Measurements from ENCODE around the gene STAG1. TPM values are rescaled to one million over a fixed set of nuclear protein-coding genes. Genes with fewer than 3 reads are reported as not detected.

Gene STAG1
- total RNA-seq, 1 experiment from 2014 or later = 34.6 TPM

GRCh38 chr3:136670166-136670565, 82.0 kb downstream of the STAG1 start:
- Histone ChIP-seq H3T11ph (ENCODE audit: low read length) (no peak overlapping the region), H3K4me1 (ENCODE audit: insufficient read depth, low read length) (no peaks in the 10 kb centered on the region), H3K23me2 (ENCODE audit: insufficient read length, low read depth, low read length, poor library complexity, severe bottlenecking) (no peaks in the 10 kb centered on the region), H2BK20ac (ENCODE audit: low read depth, low read length, poor library complexity, severe bottlenecking) (no peak overlapping the region), H4K91ac (ENCODE audit: insufficient read length, low read depth, low read length) (no peak overlapping the region), H3K14ac (ENCODE audit: insufficient read depth, low read length) (no peak overlapping the region), H2BK120ac (ENCODE audit: low read depth, low read length, poor library complexity, severe bottlenecking) (no peak overlapping the region), H4K5ac (ENCODE audit: insufficient read length, low read depth, low read length) (no peak overlapping the region), H3K9ac (ENCODE audit: extremely low read depth, insufficient read length, low read length) (no peak overlapping the region), H2BK12ac (ENCODE audit: insufficient read length, low read depth, low read length) (no peak overlapping the region), H4K8ac (replicated peaks; ENCODE audit: insufficient read length, low read depth, low read length) (no peak overlapping the region), H2AK5ac (ENCODE audit: insufficient read length, low read length) (no peak overlapping the region), H2AFZ (ENCODE audit: low read length) (no peak overlapping the region), H3K27ac (ENCODE audit: insufficient read length, low read depth, low read length) (no peak overlapping the region), H3K4ac (ENCODE audit: low read depth, low read length) (no peak overlapping the region), H4K20me1 (ENCODE audit: control insufficient read depth, insufficient read depth, insufficient read length) (no peaks in the 10 kb centered on the region), H3K23ac (ENCODE audit: insufficient read length, low read depth, low read length) (no peak overlapping the region), H3K79me1 (ENCODE audit: insufficient read depth, low read depth, low read length, poor library complexity, severe bottlenecking) (no peaks in the 10 kb centered on the region), H3K18ac (ENCODE audit: insufficient read length, low read depth, low read length) (no peak overlapping the region), H3K27me3 (ENCODE audit: insufficient read depth, low read length) (no peaks in the 10 kb centered on the region), H3K56ac (ENCODE audit: insufficient read length, low read depth, low read length) (no peak overlapping the region), H2BK15ac (ENCODE audit: low read depth, low read length) (no peak overlapping the region), H3K9me3 (ENCODE audit: control insufficient read depth, low read depth, low read length) (no peaks in the 10 kb centered on the region), H3K4me2 (ENCODE audit: insufficient read depth, insufficient read length, low read length) (no peak overlapping the region), H2BK5ac (ENCODE audit: insufficient read length, low read length) (no peak overlapping the region), H3K79me2 (ENCODE audit: insufficient read depth, low read length) (peaks cover 3% of the 10 kb centered on the region; the same call in 1 of the 2 replicates)
- peaks cover 0 to 6% (median 0%) of the 10 kb centered on the region in 3 experiments; a peak in 1 of 7 replicates for H3K36me3 Mint-ChIP-seq (ENCODE audit: insufficient read depth in 1 of 3, low read depth in 3 of 3)
- DNase-seq = no peak
- WGBS (ENCODE audit: extremely low coverage, insufficient read length, low lambda C conversion rate) = no CpG with 5 or more reads among the region's 1 CpG
- H3K4me1 Mint-ChIP-seq = peaks cover 0 to 3% of the 10 kb centered on the region in 2 experiments; a peak in 3 of 4 replicates
- no peak overlapping the region for H3K27ac Mint-ChIP-seq
- no peak for TF ChIP-seq CTCF (conservative IDR thresholded peaks at IDR 0.05)
- no peak overlapping the region for H3K4me3 Mint-ChIP-seq
- H3K27me3 Mint-ChIP-seq (ENCODE audit: low read depth) = no peaks in the 10 kb centered on the region
- no peaks in the 10 kb centered on the region; a peak in 1 of 5 replicates for H3K9me3 Mint-ChIP-seq

Measured in H9 (cell line).